Psoas muscle (tissue), 8 donors: Measurements from ENCODE around the gene PEX12. TPM values are rescaled to one million over a fixed set of nuclear protein-coding genes. Genes with fewer than 3 reads are reported as not detected.
A peak's percentile ranks its signal among the peaks of the same experiment; 100 is the strongest.

Experiments
- ATAC-seq, 4 donors: fragments of 200-7000 bp; cut with Tn5 transposase; one replicate each; pipeline ENCODE4 v1.9.1; 2020; ENCODE audit warnings: moderate library complexity in 3 of 4, mild to moderate bottlenecking in 2 of 4
- DNase-seq, 2 donors: peaks; one replicate each; pipeline ENCODE4 v3.0.0-alpha.2; 2020
- H3K27ac ChIP-seq: fragments of 200-600 bp; one replicate; pipeline ENCODE4 v1.8.0; 2022
- H3K27me3 ChIP-seq, 3 donors: fragments of 200-600 bp in 1 of 3; one replicate each; pipeline versions ENCODE4 v1.6.1 to v1.8.0; 2013 to 2022; ENCODE audit warnings: low read length in 2 of 3, mild to moderate bottlenecking in 2 of 3, moderate library complexity in 1 of 3; ENCODE audit not compliant: insufficient read depth in 3 of 3
- H3K36me3 ChIP-seq, 2 donors: fragments of 200-600 bp in 1 of 2; one replicate each; pipeline versions ENCODE4 v1.6.1 to v1.8.0; 2013 to 2022; ENCODE audit warnings: low read depth in 1 of 2, mild to moderate bottlenecking in 1 of 2, moderate library complexity in 1 of 2; ENCODE audit not compliant: insufficient read depth in 1 of 2
- H3K4me1 ChIP-seq: fragments of 200-600 bp; one replicate; pipeline ENCODE4 v1.8.0; 2022
- H3K4me3 ChIP-seq: fragments of 200-600 bp; one replicate; pipeline ENCODE4 v1.8.0; 2022; ENCODE audit warnings: mild to moderate bottlenecking
- H3K9me3 ChIP-seq: fragments of 200-600 bp; one replicate; pipeline ENCODE4 v1.8.0; 2022
- CTCF ChIP-seq: fragments of 200-600 bp; IDR thresholded peaks from one replicate; pipeline ENCODE4 v1.8.0; 2022; ENCODE audit warnings: antibody characterized with exemption
- WGBS, 3 donors: extraction: QIAGEN DNeasy Blood & Tissue Kit; methylation state at CpG; one replicate each; pipeline versions ENCODE4 v1.1.6 to v1.1.7; 2013; 5-methylcytosine and 5-hydroxymethylcytosine counted together
- intact Hi-C, 2 donors: fragments of 100-400 bp; cut with DNase I; formaldehyde crosslinking; loops; one replicate each; pipeline versions ENCODE4 v1.11.0 to v1.14.2; 2022
- polyA plus RNA-seq, 3 donors: library from polyadenylated mRNA; stranded (reverse); fragments of 200-250 nt; gene quantifications; one replicate each; pipeline ENCODE4 v1.2.3, GENCODE V29; 2013
- total RNA-seq, 4 donors: library from RNA; stranded (reverse); fragmentation: NEBNext Ultra II Directional in 2 of 4; extraction: Animal tissue kit (Norgen Biotek cat#: 25700) in 2 of 4; gene quantifications; one replicate each; pipeline versions ENCODE4 v1.2.1 to v1.2.4, GENCODE V29; 2021 to 2023
- donor health status: healthy with polysubstance abuse.
- donor health status: DM: no; HTN: no; CAD: no; lungs with moderate emphysema.
- donor health status: Bipolar disorder and iron deficiency.
- donor health status: healthy.
- donor health status: DM: yes; HTN: yes; CAD: no.
- donor health status: DM: no; HTN: no; CAD: no.
- donor health status: DM: no; HTN: no; CAD: no.
- donor health status: DM: yes; HTN: yes; CAD: no.

The PEX12 gene
- total and polyA plus RNA-seq, 7 donors = 3.1 to 11.7 (median 5.5) TPM

- ATAC-seq = no peak
- intact Hi-C loops = no loop called here
Measured at GRCh38 chr17:35596530-35597233, 18.3 kb upstream of the PEX12 start.

GRCh38 chr17:35596072-35596471, 17.7 kb upstream of the PEX12 start:
- intact Hi-C loops = no loop called here
- H3K27ac ChIP-seq = no peak overlapping the region
- no peak overlapping the region for H3K4me3 ChIP-seq
- peaks cover 10% of the 10 kb centered on the region for H3K4me1 ChIP-seq
- no peak for DNase-seq
- H3K27me3 ChIP-seq = no peaks in the 10 kb centered on the region
- WGBS, 3 donors = 52 to 65% (median 54%) methylated on average over 4 of the region's 4 CpGs
- peaks cover 10 to 74% of the 10 kb centered on the region in 2 donors for H3K36me3 ChIP-seq
- TF ChIP-seq CTCF = no peak
- no peaks in the 10 kb centered on the region for H3K9me3 ChIP-seq
- ATAC-seq = no peak

More at GRCh38 chr17:35596530-35597233, 18.3 kb upstream of the PEX12 start:
- Histone ChIP-seq H3K27ac (no peak overlapping the region), H3K36me3 (peaks cover 10 to 80% of the 10 kb centered on the region in 2 donors), H3K27me3 (no peaks in the 10 kb centered on the region), H3K9me3 (no peaks in the 10 kb centered on the region), H3K4me3 (no peak overlapping the region), H3K4me1 (peaks cover 10% of the 10 kb centered on the region)
- DNase-seq = no peak
- TF ChIP-seq CTCF = no peak
- WGBS, 3 donors = 85 to 90% (median 85%) methylated on average over 51 to 54 of the region's 54 CpGs

DNA sequence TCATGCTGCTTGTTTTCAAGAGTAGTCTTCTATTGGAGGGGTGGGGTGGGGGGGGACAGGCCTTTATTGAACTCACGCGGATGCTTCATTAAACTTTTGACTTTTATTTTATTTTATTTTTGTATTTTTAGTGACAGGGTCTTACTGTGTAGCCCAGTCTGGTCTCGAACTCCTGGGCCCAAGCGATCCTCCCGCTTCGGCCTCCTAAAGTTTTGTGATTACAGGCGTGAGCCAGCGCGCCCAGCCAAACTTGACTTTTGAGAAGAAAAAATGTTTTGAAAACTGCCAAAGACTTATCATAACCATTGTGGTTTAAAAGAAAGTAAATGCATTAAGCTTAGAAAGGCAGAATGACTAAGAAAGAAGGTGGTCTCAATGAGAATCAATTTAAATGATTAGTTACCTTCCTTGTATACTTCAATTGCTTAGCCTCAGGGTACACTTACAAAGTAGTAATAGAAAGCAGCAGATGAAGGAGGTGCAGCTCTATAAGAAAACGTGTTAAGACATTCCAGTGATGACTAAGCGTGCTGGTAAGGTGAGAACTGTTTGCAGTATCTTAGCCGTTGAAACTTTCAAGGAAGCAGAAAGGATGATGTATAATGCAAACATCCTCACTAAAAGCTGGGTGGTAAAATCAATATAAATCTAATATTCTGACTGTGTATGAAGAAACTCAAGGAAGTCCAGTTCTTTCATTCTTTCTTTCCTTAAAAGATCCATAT, 10.0 kb upstream of the PEX12 start:
- Histone ChIP-seq H3K36me3 (no peaks in the 10 kb centered on the region), H3K4me3 (peak overlapping the region; percentile 74), H3K27me3 (no peaks in the 10 kb centered on the region), H3K4me1 (peaks cover 16% of the 10 kb centered on the region), H3K27ac (peak overlapping the region; percentile 93), H3K9me3 (no peaks in the 10 kb centered on the region)
- TF ChIP-seq CTCF = no peak
- ATAC-seq (peak in 3 of 4 donors; percentile 43 to 53 (median 51)), DNase-seq (no peak)
- 68 to 72% (median 71%) methylated on average over 12 of the region's 12 CpGs for WGBS, 3 donors
- intact Hi-C loops = loop anchor here in 1 of 2 donors (5.0 kb wide), 1 partner anchor 224 kb away; no protein-coding TSS in a partner anchor

- no peak for TF ChIP-seq CTCF
- DNase-seq = peak; percentile 91 to 96
- Histone ChIP-seq H3K9me3 (no peaks in the 10 kb centered on the region), H3K4me3 (peak within 1 kb of the TSS; percentile 74), H3K27me3 (no peaks in the 10 kb centered on the region), H3K27ac (peak within 1 kb of the TSS; percentile 93), H3K36me3 (no peaks in the 10 kb centered on the region), H3K4me1 (peaks cover 16% of the 10 kb centered on the region)
- 0 to 1% (median 0%) methylated on average over 49 to 50 of the region's 50 CpGs for WGBS, 3 donors
- peak; percentile 95 to 97 (median 96) for ATAC-seq
- intact Hi-C loops = loop anchor here in 1 of 2 donors (1.0 to 5.0 kb wide), 2 partner anchors 9 to 225 kb away; partner anchors contain the start of gene PEX12
Measured at GRCh38 chr17:35587074-35587961, 8.9 kb upstream of the PEX12 start, which contains the start of gene AP2B1. Gene AP2B1, plus strand, starts transcription at chr17:35587322. Its CDS starts 6,709 bp downstream, at chr17:35594031.
